HG03575 (cell line): ENCODE results near the gene YIF1A.
"Not testable (repeated sequence)": the region's sequence is repeated elsewhere in the genome, so short reads cannot be mapped to it uniquely, and the experiment has no call there.

ENCODE experiments used
- ATAC-seq: cut with Tn5 transposase; IDR thresholded peaks from one replicate; pipeline ENCODE4 v1.9.1; 2021; ENCODE audit not compliant: unreplicated experiment, insufficient number of reproducible peaks, low FRiP score; ENCODE audit errors: extremely low read depth

The YIF1A gene

GRCh38 chr11:66262191-66262590, 26.8 kb downstream of the YIF1A start:
- no peak for ATAC-seq

- no peak for ATAC-seq
These were observed 27.4 kb downstream of the YIF1A start for GRCh38 chr11:66261578-66261977.

- ATAC-seq: no peak
These were observed 29.0 kb downstream of the YIF1A start for GRCh38 chr11:66259956-66260355.

- no peak for ATAC-seq
These were observed 29.7 kb downstream of the YIF1A start for GRCh38 chr11:66259225-66259624.

GRCh38 chr11:66258473-66258893, 30.5 kb downstream of the YIF1A start:
- ATAC-seq: no peak

- not testable (repeated sequence) for ATAC-seq
These were observed 35.9 kb downstream of the YIF1A start for GRCh38 chr11:66253081-66253480.

- ATAC-seq: no peak
These were observed 37.1 kb downstream of the YIF1A start for GRCh38 chr11:66251809-66252208.

GRCh38 chr11:66248903-66249302, 40.0 kb downstream of the YIF1A start:
- ATAC-seq: no peak

GRCh38 chr11:66247801-66248200, 41.1 kb downstream of the YIF1A start:
- ATAC-seq: no peak

GRCh38 chr11:66247295-66247694, 41.6 kb downstream of the YIF1A start:
- ATAC-seq: no peak

- ATAC-seq: no peak
These were observed 45.0 kb downstream of the YIF1A start for GRCh38 chr11:66243782-66244535.

- no peak for ATAC-seq
These were observed 46.7 kb downstream of the YIF1A start for GRCh38 chr11:66242095-66242765.

GRCh38 chr11:66240781-66241136, 48.2 kb downstream of the YIF1A start:
- no peak for ATAC-seq

GRCh38 chr11:66239998-66240780, 48.8 kb downstream of the YIF1A start:
- ATAC-seq: no peak

- ATAC-seq: no peak
These were observed 49.4 kb downstream of the YIF1A start for GRCh38 chr11:66239511-66239910.

GRCh38 chr11:66238786-66239413, 50.0 kb downstream of the YIF1A start:
- ATAC-seq: no peak

GRCh38 chr11:66237867-66238266, 51.1 kb downstream of the YIF1A start:
- no peak for ATAC-seq

GRCh38 chr11:66235141-66235540, 53.8 kb downstream of the YIF1A start:
- ATAC-seq: no peak
